Erythroblast (primary cell): ENCODE results near the gene IGLL1.
"Not testable (repeated sequence)": the region's sequence is repeated elsewhere in the genome, so short reads cannot be mapped to it uniquely, and the experiment has no call there.

ENCODE experiments used
- DNase-seq, 2 experiments: peaks; one replicate each; lab custom pipeline; 2025; lab: John Stamatoyannopoulos, UW
- GATA1 ChIP-seq: IDR thresholded peaks from 2 replicates; pipeline ENCODE4 v1.6.1; 2011; ENCODE audit warnings: low read depth, mild to moderate bottlenecking, control low read depth, low read length, moderate library complexity
- POLR2A ChIP-seq: IDR thresholded peaks from 2 replicates; pipeline ENCODE4 v1.6.1; 2011; ENCODE audit warnings: mild to moderate bottlenecking, low read length

IGLL1 gene

GRCh38 chr22:23563111-23563510 is 17.0 kb downstream of the IGLL1 start:
- TF ChIP-seq GATA1 (no peak), POLR2A (no peak)
- DNase-seq = no peak

DNA sequence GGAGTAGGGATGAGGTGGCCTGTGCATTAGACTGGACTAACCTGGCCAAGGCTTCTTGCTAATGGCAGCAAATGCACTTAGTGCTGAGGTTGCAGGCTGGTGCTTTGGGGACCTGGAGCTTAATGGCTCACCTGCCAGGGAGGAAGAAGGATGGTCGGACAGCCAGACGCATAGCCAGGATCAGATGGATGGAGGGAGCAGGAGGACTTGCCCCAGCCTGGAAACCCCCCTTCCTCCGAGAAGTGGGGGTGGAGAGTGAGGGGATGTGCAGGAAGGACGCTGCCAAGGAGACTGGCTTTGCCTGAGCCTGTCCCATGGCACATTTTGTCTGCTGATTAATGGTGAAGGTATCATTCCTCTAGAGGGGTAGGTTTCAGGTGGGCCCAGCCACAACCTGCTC is 17.9 kb downstream of the IGLL1 start:
- no peak for TF ChIP-seq GATA1
- no peak for TF ChIP-seq POLR2A
- no peak for DNase-seq

DNA sequence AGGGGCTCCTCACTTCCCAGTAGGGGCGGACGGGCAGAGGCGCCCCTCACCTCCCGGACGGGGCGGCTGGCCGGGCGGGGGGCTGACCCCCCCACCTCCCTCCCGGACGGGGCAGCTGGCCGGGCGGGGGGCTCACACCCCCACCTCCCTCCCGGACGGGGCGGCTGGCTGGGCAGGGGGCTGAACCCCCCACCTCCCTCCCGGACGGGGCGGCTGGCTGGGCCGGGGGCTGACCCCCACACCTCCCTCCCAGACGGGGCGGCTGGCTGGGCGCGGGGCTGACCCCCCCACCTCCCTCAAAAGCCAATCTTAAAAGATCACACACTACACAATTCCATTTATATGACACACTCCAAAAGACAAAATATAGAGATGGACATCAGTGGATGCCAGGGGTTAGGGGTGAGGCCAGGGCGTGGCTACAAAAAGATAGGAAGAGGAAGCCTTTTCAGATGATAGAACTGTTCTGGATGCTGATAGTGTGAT is 19.0 kb downstream of the IGLL1 start:
- not testable (repeated sequence) for DNase-seq

GRCh38 chr22:23560215-23560614 is 19.9 kb downstream of the IGLL1 start:
- DNase-seq = not testable (repeated sequence)

DNA sequence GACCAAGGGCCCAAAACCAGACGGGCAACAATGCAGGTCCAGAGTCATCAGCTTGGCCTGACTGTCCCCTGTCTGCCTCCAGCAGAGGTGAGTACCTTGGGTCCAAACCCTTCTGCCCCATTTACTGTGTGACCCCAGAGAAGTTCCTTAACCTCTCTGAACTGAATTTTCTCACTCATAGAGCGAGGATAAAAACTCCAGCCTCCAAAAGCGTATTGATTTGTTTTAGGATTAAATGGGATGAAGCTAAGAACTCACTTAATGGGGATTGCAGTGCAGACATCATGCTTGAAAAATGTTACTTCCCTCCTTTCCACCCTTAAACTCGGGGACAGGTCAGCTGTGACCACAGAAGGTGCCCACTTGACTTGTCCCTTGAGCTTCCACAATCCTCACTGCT is 22.6 kb downstream of the IGLL1 start:
- TF ChIP-seq POLR2A = no peak
- TF ChIP-seq GATA1 = no peak
- no peak for DNase-seq

DNA sequence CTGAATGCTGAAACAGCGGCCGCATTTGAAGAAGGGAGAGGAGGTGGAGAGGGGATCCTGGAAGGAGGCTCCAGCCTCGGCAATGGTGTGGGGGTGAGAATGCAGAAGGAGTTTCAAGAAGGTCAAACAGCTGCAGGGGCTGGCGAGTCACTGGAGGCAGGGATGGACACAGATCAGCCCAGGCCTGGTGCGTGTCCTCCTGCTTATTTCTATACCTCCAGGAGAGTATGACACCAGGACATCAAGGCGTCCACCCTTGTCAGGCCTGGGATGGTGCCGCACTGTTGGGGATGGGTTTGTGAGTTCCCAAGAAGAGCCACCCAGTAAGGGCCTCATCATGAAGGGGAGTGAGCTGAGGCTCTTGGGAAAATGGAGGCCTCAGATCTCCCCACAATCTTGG is 23.1 kb downstream of the IGLL1 start:
- TF ChIP-seq POLR2A (no peak), GATA1 (no peak)

DNA sequence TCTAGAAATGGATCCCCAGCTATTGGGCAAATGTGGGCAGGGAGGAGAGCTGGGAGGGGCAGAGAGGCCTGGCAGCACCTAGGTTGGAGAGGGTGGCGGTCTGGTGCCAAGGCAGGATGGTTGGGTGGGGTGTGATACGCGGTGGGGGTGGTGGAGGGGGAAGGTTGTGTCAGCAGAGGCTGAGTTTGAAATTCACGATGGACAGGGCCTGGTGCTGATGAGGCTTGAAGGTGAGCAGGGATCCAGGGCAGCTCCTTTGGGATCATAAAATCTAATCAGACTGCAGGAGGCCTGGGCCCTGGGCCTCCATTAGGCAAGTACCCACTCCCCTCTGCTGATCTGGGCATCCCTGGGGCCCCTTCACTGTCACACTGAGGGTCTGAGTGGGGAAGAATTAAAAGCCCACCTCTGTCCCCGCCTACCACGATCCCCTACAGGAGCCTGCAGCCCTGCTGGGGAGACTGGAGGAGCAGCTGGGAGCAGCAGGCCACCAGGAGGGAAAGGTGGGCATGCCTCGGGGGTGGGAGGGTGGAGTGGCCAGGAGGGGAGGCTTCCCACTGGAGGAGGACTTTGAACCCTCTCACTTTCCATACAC is 24.0 kb downstream of the IGLL1 start:
- no peak for DNase-seq
- TF ChIP-seq POLR2A = no peak

More for the DNA sequence above, 23.1 kb downstream of the IGLL1 start:
- no peak for DNase-seq

DNA sequence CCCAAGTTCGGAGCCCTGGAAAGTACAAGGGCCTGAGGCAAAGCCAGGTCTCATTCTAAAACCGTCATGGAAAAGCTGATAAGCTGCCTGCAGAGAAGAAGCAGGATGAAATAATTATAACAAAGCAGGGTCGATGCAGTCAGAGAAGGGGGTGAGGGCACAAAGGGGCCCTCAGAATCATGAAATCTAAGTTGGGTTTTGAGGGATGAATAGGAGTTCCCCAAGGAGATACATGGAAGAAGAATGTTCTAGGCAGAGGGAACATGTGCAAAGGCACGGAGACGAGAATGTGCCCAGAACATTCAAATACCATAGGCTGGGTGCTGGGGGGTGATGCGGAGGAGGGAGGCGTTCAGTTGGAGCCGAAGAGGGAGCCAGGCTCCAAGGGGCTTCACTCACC is 25.0 kb downstream of the IGLL1 start:
- DNase-seq = no peak

GRCh38 chr22:23553924-23554870 is 25.9 kb downstream of the IGLL1 start:
- TF ChIP-seq POLR2A = no peak
- TF ChIP-seq GATA1 = no peak
- no peak for DNase-seq

More for the DNA sequence above, 25.0 kb downstream of the IGLL1 start:
- no peak for TF ChIP-seq POLR2A
- no peak for TF ChIP-seq GATA1

- DNase-seq = no peak
- TF ChIP-seq GATA1 (no peak), POLR2A (no peak)
Observed at GRCh38 chr22:23553438-23553837, 26.7 kb downstream of the IGLL1 start.

DNA sequence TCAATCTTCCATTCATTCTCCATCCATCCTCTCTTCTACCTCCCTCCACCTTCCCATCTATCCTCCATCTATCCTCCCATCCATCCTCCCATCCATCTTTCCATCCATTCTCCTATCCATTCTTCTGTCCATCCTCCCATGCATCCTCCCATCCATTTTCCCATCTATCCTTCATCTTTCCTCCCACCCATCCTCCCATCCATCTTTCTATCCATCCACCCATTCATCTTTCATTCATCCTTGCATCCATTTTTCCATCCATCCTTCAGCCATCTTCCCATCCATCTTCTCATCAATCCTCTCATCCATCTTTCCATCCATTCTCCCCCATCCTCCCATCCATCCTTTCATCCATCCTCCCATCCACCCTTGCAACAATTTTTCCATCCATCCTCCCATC is 27.5 kb downstream of the IGLL1 start:
- no peak for TF ChIP-seq POLR2A
- no peak for TF ChIP-seq GATA1
- no peak for DNase-seq

DNA sequence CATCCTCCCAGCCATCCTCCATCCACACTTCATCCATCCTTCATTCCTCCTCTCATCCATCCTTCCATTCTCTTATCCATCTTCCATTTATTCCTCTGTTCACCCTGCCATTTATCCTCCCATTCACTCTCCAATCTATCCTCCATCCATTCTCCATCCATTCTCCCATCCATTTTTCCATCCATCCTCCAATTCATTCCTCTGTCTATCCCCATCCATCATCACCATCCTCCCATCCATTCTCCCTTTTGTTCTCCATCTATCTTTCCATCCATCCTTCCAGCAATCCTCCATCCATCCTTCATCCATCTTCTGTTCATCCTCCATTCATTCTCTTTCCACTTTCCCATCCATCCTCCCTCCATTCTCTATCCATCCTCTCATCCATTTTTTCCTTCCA is 28.7 kb downstream of the IGLL1 start:
- TF ChIP-seq GATA1 = no peak
- TF ChIP-seq POLR2A = no peak
- no peak for DNase-seq

GRCh38 chr22:23550049-23550650 is 29.9 kb downstream of the IGLL1 start:
- DNase-seq = no peak
- TF ChIP-seq POLR2A (no peak), GATA1 (no peak)

DNA sequence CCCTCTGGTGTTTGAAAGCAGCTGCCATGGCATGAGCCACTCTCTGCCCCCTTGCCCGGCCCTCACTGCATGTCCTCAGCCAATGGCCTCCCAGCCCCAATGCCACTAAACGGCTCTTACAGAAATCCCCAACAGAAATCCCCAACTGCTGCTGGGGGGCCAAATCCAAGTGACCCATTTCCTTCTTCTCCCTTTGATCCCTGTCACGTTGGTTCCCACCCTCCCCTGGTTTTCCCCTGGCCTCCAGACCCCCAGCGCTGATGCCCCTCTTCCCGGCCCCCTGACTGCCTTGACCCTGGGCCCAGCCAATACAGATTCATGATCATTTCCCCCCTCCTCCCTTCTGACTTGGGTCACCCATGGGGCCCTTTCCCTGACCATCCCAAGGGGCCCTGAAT is 30.9 kb downstream of the IGLL1 start:
- no peak for DNase-seq
- TF ChIP-seq POLR2A (no peak), GATA1 (no peak)
